H1 (cell line): Measurements from ENCODE around the gene ENTPD2. TPM values are rescaled to one million over a fixed set of nuclear protein-coding genes. Genes with fewer than 3 reads are reported as not detected.

ENCODE experiments used
- CEBPB ChIP-seq: IDR thresholded peaks from 2 replicates; pipeline ENCODE4 v1.6.1; 2012; ENCODE audit warnings: low read depth, low read length
- KDM1A ChIP-seq: fragments of 200-600, 300-600 bp; sonication (generic); IDR thresholded peaks from 2 replicates; pipeline ENCODE4 v1.7.1; 2016; ENCODE audit warnings: mild to moderate bottlenecking, low read length, borderline replicate concordance
- MAFK ChIP-seq: IDR thresholded peaks from 2 replicates; pipeline ENCODE4 v1.6.1; 2012; ENCODE audit warnings: low read depth, mild to moderate bottlenecking, improper control_type of control experiment, low read length
- POLR2AphosphoS5 ChIP-seq: IDR thresholded peaks from 2 replicates; pipeline ENCODE4 v1.6.1; 2011; ENCODE audit warnings: low read depth, low read length
- RBBP5 ChIP-seq: IDR thresholded peaks from 2 replicates; pipeline ENCODE4 v1.7.1; 2012; ENCODE audit warnings: low read depth, mild to moderate bottlenecking, inconsistent platforms, low read length, moderate library complexity, borderline replicate concordance
- polyA plus RNA-seq, 7 experiments: library from polyadenylated mRNA; depleted of rRNA in 3 of 7; stranded (reverse) in 5 of 7; unstranded in 2 of 7; fragments of >200 nt in 5 of 7; fragments of 200-250 nt in 2 of 7; gene quantifications; 1 replicate in 5 of 7; 2 replicates in 1 of 7; 4 replicates in 1 of 7; pipeline versions ENCODE4 v1.2.1 to v1.2.3, GENCODE V29; 2011 to 2013; ENCODE audit warnings: missing spikeins in 2 of 7, mixed read lengths in 2 of 7
- total RNA-seq: library from RNA; stranded (reverse); fragmentation: NEBNext Ultra II Directional; extraction: Animal tissue kit (Norgen Biotek cat#: 25700); gene quantifications from 2 replicates; pipeline ENCODE4 v1.2.1, GENCODE V29; 2021
- TF ChIP-seq, protein P1 (sequence below): fragments of 300-600 bp; sonication (generic); IDR thresholded peaks from 2 replicates; pipeline ENCODE4 v1.7.1; 2012; ENCODE audit warnings: low read length, moderate library complexity, mild to moderate bottlenecking, inconsistent platforms; ENCODE audit not compliant: insufficient replicate concordance

ENTPD2 gene
- total and polyA plus RNA-seq, 2 of the 8 experiments (the other 6 are each of a cell fraction or from before 2014, with no cell fraction given), result 0.65 to 3.8 TPM

DNA sequence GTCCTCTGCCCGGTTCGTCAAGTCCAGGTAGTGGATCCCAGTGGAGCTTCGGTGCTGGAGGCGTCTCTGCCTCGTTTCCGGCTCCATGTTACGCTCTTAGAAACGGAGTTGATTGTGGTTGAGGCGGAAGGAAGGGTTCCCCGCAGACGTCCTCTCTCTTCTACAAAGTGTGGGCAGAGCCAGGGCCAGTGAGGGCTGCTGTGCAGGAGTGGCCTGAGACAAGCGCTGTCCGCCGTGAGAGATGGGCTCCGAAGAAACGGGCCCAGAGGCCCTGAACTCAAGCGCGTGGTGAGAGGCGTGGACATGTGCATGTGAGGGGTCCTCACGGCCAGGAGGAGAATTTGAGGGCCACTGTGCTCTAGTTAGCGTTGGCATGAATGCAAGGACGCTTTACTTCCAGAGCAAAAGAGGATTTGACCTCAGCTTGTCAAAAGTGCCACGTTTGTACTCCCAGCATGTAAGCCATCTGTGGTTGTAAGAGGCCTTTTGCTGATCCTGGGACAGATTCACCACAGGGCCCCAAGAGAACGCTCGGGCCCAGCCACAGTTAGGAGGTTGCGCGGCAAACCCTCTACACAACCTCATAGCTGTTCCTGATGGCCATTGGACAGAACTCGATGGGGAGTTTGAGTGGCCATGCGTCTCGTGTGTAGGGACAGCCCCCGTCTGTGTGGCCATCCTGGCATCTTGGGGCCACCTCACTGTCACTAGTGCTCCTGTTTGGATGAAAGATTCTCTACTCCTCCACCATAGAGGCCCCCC lies 43.1 kb upstream of the ENTPD2 start (continued):
- TF ChIP-seq MAFK, result no peak
- no peak for TF ChIP-seq CEBPB
- TF ChIP-seq, protein P1, sequence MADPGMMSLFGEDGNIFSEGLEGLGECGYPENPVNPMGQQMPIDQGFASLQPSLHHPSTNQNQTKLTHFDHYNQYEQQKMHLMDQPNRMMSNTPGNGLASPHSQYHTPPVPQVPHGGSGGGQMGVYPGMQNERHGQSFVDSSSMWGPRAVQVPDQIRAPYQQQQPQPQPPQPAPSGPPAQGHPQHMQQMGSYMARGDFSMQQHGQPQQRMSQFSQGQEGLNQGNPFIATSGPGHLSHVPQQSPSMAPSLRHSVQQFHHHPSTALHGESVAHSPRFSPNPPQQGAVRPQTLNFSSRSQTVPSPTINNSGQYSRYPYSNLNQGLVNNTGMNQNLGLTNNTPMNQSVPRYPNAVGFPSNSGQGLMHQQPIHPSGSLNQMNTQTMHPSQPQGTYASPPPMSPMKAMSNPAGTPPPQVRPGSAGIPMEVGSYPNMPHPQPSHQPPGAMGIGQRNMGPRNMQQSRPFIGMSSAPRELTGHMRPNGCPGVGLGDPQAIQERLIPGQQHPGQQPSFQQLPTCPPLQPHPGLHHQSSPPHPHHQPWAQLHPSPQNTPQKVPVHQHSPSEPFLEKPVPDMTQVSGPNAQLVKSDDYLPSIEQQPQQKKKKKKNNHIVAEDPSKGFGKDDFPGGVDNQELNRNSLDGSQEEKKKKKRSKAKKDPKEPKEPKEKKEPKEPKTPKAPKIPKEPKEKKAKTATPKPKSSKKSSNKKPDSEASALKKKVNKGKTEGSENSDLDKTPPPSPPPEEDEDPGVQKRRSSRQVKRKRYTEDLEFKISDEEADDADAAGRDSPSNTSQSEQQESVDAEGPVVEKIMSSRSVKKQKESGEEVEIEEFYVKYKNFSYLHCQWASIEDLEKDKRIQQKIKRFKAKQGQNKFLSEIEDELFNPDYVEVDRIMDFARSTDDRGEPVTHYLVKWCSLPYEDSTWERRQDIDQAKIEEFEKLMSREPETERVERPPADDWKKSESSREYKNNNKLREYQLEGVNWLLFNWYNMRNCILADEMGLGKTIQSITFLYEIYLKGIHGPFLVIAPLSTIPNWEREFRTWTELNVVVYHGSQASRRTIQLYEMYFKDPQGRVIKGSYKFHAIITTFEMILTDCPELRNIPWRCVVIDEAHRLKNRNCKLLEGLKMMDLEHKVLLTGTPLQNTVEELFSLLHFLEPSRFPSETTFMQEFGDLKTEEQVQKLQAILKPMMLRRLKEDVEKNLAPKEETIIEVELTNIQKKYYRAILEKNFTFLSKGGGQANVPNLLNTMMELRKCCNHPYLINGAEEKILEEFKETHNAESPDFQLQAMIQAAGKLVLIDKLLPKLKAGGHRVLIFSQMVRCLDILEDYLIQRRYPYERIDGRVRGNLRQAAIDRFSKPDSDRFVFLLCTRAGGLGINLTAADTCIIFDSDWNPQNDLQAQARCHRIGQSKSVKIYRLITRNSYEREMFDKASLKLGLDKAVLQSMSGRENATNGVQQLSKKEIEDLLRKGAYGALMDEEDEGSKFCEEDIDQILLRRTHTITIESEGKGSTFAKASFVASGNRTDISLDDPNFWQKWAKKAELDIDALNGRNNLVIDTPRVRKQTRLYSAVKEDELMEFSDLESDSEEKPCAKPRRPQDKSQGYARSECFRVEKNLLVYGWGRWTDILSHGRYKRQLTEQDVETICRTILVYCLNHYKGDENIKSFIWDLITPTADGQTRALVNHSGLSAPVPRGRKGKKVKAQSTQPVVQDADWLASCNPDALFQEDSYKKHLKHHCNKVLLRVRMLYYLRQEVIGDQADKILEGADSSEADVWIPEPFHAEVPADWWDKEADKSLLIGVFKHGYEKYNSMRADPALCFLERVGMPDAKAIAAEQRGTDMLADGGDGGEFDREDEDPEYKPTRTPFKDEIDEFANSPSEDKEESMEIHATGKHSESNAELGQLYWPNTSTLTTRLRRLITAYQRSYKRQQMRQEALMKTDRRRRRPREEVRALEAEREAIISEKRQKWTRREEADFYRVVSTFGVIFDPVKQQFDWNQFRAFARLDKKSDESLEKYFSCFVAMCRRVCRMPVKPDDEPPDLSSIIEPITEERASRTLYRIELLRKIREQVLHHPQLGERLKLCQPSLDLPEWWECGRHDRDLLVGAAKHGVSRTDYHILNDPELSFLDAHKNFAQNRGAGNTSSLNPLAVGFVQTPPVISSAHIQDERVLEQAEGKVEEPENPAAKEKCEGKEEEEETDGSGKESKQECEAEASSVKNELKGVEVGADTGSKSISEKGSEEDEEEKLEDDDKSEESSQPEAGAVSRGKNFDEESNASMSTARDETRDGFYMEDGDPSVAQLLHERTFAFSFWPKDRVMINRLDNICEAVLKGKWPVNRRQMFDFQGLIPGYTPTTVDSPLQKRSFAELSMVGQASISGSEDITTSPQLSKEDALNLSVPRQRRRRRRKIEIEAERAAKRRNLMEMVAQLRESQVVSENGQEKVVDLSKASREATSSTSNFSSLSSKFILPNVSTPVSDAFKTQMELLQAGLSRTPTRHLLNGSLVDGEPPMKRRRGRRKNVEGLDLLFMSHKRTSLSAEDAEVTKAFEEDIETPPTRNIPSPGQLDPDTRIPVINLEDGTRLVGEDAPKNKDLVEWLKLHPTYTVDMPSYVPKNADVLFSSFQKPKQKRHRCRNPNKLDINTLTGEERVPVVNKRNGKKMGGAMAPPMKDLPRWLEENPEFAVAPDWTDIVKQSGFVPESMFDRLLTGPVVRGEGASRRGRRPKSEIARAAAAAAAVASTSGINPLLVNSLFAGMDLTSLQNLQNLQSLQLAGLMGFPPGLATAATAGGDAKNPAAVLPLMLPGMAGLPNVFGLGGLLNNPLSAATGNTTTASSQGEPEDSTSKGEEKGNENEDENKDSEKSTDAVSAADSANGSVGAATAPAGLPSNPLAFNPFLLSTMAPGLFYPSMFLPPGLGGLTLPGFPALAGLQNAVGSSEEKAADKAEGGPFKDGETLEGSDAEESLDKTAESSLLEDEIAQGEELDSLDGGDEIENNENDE, result no peak
- TF ChIP-seq KDM1A, result no peak
- no peak for TF ChIP-seq POLR2AphosphoS5
- TF ChIP-seq RBBP5, result no peak
